K562 (cell line): ENCODE results near the gene AGRP.

Source experiments
- ZC3H4 ChIP-seq: sonication (generic); formaldehyde crosslinking; IDR thresholded peaks from 2 replicates; pipeline ENCODE4 v1.9.0; 2021; ENCODE audit warnings: missing genetic modification reagents, borderline replicate concordance
- TF ChIP-seq, protein P1 (sequence below): sonication (generic); formaldehyde crosslinking; IDR thresholded peaks from 2 replicates; pipeline ENCODE4 v1.8.1; 2022; ENCODE audit warnings: missing genetic modification reagents

DNA sequence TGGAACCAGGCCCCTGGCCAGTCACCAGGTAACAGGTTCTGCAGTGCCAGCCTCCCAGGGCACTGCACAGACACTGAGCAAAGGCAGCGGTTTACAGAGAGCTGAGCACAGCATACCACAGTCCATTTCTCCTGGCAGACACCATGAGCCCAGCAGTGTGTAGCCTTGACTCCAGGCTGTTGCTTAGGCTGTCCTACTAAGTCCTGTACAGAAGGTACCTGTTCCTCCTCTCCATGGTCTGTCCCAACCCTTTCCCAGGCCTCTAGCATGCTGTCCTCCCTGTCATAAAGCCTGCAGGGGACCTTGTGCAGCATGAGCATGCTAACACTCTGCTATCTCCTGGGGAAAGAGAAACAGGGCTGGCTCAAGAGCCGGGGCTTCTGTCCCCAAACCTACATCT lies 22.4 kb downstream of the AGRP start:
- TF ChIP-seq ZC3H4 (CRISPR knock-in tag), result no peak
- TF ChIP-seq, protein P1, sequence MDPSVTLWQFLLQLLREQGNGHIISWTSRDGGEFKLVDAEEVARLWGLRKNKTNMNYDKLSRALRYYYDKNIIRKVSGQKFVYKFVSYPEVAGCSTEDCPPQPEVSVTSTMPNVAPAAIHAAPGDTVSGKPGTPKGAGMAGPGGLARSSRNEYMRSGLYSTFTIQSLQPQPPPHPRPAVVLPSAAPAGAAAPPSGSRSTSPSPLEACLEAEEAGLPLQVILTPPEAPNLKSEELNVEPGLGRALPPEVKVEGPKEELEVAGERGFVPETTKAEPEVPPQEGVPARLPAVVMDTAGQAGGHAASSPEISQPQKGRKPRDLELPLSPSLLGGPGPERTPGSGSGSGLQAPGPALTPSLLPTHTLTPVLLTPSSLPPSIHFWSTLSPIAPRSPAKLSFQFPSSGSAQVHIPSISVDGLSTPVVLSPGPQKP (CRISPR knock-in tag), result no peak
